ENCODE data around the gene CYP2D6. TPM values are rescaled to one million over a fixed set of nuclear protein-coding genes. Genes with fewer than 3 reads are reported as not detected.

The CYP2D6 gene
- total and polyA plus RNA-seq, 8 donors: 0.72 to 22.8 (median 3.4) TPM

DNA sequence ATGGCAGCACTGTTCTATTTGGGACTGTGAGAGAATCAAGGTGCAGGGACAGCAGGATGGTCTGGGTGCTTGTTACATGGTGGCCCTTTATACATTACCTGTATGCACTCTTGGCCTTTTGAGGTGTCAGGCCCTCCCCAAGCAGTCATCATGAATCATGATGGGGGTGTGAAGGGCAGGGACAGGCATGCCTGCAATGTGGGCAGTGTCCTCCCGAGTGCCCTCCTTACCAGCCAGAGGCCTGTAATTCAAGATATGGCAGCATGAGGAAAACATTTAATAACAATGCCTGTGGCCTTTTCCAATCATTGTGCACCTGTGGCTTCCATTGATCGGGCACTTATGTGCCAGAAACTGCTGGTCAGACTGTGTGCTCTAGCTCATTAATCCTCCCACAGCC, 25.5 kb upstream of the CYP2D6 start:
- H3K27ac ChIP-seq: no peak overlapping the region
- no peaks in the 10 kb centered on the region for H3K27me3 ChIP-seq
- no peak overlapping the region for H3K4me3 ChIP-seq
- TF ChIP-seq, protein P1, sequence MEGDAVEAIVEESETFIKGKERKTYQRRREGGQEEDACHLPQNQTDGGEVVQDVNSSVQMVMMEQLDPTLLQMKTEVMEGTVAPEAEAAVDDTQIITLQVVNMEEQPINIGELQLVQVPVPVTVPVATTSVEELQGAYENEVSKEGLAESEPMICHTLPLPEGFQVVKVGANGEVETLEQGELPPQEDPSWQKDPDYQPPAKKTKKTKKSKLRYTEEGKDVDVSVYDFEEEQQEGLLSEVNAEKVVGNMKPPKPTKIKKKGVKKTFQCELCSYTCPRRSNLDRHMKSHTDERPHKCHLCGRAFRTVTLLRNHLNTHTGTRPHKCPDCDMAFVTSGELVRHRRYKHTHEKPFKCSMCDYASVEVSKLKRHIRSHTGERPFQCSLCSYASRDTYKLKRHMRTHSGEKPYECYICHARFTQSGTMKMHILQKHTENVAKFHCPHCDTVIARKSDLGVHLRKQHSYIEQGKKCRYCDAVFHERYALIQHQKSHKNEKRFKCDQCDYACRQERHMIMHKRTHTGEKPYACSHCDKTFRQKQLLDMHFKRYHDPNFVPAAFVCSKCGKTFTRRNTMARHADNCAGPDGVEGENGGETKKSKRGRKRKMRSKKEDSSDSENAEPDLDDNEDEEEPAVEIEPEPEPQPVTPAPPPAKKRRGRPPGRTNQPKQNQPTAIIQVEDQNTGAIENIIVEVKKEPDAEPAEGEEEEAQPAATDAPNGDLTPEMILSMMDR (IDR thresholded peaks at IDR 0.05): no peak
- TF ChIP-seq EP300 (IDR thresholded peaks at IDR 0.05): no peak
- no peak for TF ChIP-seq POLR2A (IDR thresholded peaks at IDR 0.05)
- TF ChIP-seq POLR2AphosphoS5 (IDR thresholded peaks at IDR 0.05): no peak
- intact Hi-C loops (cut with DNase I; ENCODE audit: low total_unique reads): no loop called here
- WGBS, 5 donors: 82 to 93% (median 93%) methylated on average over 2 of the region's 2 CpGs
- H3K4me1 ChIP-seq: no peaks in the 10 kb centered on the region
- peaks cover 7 to 53% (median 47%) of the 10 kb centered on the region in 4 donors for H3K36me3 ChIP-seq
- DNase-seq: no peak
- no peaks in the 10 kb centered on the region for H3K9me3 ChIP-seq

DNA sequence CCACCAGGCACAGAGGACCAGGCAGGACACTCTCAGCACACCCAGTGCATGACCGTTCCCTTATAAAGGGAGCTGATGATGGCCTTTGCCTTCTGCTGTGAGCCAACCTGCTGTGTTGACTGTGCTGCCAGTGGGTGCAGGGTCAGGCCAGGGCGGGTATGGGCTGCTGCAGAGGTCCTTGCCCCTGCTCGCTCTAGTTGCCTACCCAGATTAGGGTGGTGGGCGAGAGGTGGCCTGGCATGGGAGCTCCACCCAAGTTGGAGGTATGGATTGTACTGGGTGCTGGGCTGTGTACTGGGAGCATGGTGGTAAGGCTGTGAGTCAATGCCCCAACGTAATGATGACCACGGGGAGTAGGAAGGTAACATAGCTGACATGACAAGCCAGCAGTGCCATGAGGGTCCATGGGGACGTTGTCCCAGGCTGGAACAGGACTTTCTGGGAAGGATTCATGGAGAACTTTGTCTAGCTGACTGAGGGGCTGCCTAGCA, 24.5 kb upstream of the CYP2D6 start:
- WGBS, 5 donors: 88 to 95% (median 93%) methylated on average over 7 of the region's 7 CpGs
- H3K4me1 ChIP-seq: no peaks in the 10 kb centered on the region
- H3K27ac ChIP-seq: no peak overlapping the region
- TF ChIP-seq POLR2AphosphoS5 (IDR thresholded peaks at IDR 0.05): no peak
- no peak overlapping the region for H3K4me3 ChIP-seq
- no peak for DNase-seq
- no peaks in the 10 kb centered on the region for H3K27me3 ChIP-seq
- intact Hi-C loops (cut with DNase I; ENCODE audit: low total_unique reads): no loop called here
- no peaks in the 10 kb centered on the region for H3K9me3 ChIP-seq
- H3K36me3 ChIP-seq: peaks cover 7 to 50% (median 47%) of the 10 kb centered on the region in 4 donors

DNA sequence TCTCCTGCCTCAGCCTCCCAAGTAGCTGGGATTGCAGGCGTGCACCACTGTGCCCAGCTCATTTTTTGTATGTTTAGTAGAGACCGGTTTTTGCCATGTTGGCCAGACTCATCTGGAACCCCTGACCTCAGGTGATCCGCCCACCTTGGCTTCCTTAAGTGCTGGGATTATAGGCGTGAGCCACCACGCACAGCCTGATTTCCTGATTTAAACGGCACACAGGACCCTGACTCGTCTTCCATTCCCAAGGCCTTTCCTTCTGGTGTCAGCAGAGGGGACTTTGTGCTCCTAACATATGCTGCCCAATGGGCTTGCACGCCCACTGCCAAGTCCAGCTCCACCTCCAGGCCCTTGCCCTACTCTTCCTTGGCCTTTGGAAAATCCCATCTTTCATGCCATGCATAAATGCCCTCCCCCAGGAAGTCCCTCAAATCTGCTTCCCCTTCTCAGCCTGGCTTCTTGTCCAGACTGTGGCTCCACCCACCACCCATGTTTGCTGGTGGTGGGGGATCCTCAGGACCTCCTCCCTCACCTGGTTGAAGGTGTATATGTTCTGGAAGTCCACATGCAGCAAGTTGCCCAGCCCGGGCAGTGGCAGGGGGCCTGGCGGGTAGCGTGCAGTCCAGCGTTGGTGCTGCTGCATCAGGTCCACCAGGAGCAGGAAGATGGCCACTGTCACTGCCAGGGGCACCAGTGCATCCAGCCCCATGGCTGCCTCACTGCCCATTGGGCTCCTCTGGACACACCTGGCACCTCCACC, 23.9 kb upstream of the CYP2D6 start:
- TF ChIP-seq POLR2A (IDR thresholded peaks at IDR 0.05) (no peak), POLR2AphosphoS5 (IDR thresholded peaks at IDR 0.05) (no peak), EP300 (IDR thresholded peaks at IDR 0.05) (no peak)
- TF ChIP-seq, protein P1 (IDR thresholded peaks at IDR 0.05): no peak
- Histone ChIP-seq H3K4me3 (no peak overlapping the region), H3K27ac (no peak overlapping the region), H3K27me3 (no peaks in the 10 kb centered on the region), H3K9me3 (no peaks in the 10 kb centered on the region), H3K4me1 (no peaks in the 10 kb centered on the region), H3K36me3 (peaks cover 7 to 53% (median 48%) of the 10 kb centered on the region in 4 donors)
- no peak for DNase-seq
- intact Hi-C loops (cut with DNase I; ENCODE audit: low total_unique reads): no loop called here
- 93 to 97% (median 96%) methylated on average over 8 to 12 of the region's 12 CpGs for WGBS, 5 donors

DNA sequence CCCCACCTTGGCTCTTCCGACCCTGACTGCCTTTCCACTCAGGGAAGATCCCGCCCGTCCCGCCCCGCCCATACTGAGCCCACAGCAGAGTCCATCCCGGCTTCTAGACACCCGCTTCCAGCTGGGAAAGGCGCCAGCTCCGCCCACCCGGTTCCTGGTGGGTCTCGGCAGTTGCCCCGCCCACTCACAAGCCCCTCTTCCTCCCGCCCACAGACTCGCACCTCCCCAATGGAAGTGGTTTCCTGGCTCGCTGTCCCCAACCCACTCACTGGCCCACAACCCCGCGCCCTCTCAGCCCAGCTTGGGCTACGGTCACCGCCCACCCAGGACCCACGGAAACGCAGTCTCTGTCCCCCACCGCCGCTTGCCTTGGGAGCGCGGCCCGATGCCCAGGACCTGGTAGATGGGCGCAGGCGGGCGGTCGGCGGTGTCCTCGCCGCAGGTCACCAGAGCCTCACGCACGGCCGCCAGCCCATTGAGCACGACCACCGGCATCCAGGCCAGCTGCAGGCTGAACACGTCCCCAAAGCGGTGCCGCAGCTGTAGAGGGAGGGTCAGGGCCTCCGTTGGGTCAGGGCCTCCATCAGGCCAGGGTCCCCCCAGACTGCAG, 22.2 kb upstream of the CYP2D6 start:
- TF ChIP-seq POLR2AphosphoS5 (IDR thresholded peaks at IDR 0.05) (no peak), EP300 (IDR thresholded peaks at IDR 0.05) (no peak), POLR2A (IDR thresholded peaks at IDR 0.05) (no peak)
- TF ChIP-seq, protein P1 (IDR thresholded peaks at IDR 0.05): no peak
- 75 to 90% (median 85%) methylated on average over 21 to 42 of the region's 42 CpGs for WGBS, 5 donors
- H3K4me3 ChIP-seq: no peak overlapping the region
- H3K36me3 ChIP-seq: peaks cover 7 to 58% (median 44%) of the 10 kb centered on the region in 4 donors
- H3K9me3 ChIP-seq: no peaks in the 10 kb centered on the region
- DNase-seq: no peak
- intact Hi-C loops (cut with DNase I; ENCODE audit: low total_unique reads): no loop called here
- H3K4me1 ChIP-seq: no peaks in the 10 kb centered on the region
- no peak overlapping the region for H3K27ac ChIP-seq
- no peaks in the 10 kb centered on the region for H3K27me3 ChIP-seq
